ENCODE measurements around the gene MMGT1.

DNA sequence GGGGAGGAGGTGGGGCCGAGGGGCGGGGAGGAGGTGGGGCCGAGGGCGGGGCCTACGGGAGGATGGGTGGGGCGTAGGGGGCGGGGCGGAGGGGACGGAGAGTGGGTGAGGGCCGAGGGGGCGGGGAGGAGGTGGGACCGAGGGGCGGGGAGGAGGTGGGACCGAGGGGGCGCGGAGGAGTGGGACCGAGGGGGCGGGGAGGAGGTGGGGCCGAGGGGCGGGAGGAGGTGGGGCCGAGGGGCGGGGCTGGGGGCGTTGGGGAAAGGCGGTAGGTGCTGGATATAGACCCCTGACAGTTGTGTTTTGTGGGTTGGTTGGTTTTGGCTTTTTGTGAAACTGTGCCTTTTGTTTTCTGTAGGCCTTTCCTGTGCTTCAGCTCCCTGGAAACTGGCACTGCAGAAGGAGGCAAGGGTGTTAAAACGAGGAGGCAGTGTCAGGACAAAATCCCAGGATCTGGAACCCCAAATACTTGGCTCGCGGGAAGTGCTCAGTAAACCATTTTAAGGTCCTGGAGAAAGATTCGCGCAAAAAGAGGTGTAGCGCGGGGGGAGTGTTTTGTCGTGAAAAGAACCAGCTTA is 580 bp upstream of the MMGT1 start:
- TF ChIP-seq POLR2A (IDR thresholded peaks at IDR 0.05): no peak
- TF ChIP-seq, protein P1, sequence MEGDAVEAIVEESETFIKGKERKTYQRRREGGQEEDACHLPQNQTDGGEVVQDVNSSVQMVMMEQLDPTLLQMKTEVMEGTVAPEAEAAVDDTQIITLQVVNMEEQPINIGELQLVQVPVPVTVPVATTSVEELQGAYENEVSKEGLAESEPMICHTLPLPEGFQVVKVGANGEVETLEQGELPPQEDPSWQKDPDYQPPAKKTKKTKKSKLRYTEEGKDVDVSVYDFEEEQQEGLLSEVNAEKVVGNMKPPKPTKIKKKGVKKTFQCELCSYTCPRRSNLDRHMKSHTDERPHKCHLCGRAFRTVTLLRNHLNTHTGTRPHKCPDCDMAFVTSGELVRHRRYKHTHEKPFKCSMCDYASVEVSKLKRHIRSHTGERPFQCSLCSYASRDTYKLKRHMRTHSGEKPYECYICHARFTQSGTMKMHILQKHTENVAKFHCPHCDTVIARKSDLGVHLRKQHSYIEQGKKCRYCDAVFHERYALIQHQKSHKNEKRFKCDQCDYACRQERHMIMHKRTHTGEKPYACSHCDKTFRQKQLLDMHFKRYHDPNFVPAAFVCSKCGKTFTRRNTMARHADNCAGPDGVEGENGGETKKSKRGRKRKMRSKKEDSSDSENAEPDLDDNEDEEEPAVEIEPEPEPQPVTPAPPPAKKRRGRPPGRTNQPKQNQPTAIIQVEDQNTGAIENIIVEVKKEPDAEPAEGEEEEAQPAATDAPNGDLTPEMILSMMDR (IDR thresholded peaks at IDR 0.05): no peak
